T-helper 2 cell (primary cell): ENCODE data around the gene TXNDC5.

Experiments used
- DNase-seq, 5 experiments: peaks; one replicate each; pipeline versions ENCODE4 v3.0.0 to v3.0.0-alpha.2; 2012 to 2022

TXNDC5 gene

GRCh38 chr6:7848229-7848628, 62.4 kb downstream of the TXNDC5 start:
- DNase-seq = peak in 1 of 5 experiments; percentile 2

GRCh38 chr6:7846966-7847818, 63.4 kb downstream of the TXNDC5 start:
- no peak for DNase-seq

GRCh38 chr6:7841781-7842468, 68.7 kb downstream of the TXNDC5 start:
- no peak for DNase-seq

GRCh38 chr6:7836371-7837026, 74.1 kb downstream of the TXNDC5 start:
- DNase-seq = no peak

GRCh38 chr6:7833751-7834070, 76.9 kb downstream of the TXNDC5 start:
- DNase-seq = no peak

GRCh38 chr6:7832904-7833750, 77.5 kb downstream of the TXNDC5 start:
- DNase-seq = no peak
